ENCODE measurements around the gene PDE8B. TPM values are rescaled to one million over a fixed set of nuclear protein-coding genes. Genes with fewer than 3 reads are reported as not detected.

Gene PDE8B
- total RNA-seq, 1 experiment from 2014 or later, result 0.07 TPM

DNA sequence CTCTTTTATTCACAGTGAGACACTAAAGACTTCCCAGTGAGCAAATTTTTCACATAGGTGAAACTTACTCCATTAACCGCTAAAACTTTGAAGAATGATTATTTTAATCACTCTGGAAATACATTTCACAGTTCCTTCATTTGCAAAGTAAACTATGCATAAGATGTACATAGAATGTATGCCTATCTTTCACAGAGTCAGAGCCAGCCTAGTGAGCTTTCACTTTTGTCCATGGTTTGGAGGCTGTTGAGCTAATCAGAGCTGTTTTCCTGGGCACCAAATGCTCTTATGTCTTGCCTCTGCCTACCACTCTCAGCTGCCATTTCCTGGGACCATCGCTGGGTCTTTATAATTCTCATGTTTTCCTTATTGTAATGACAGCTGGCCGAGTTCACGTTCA lies 67.3 kb downstream of the PDE8B start:
- no peak overlapping the region for H3K14ac ChIP-seq (ENCODE audit: insufficient read depth, low read length)
- no peak overlapping the region for H4K91ac ChIP-seq (ENCODE audit: insufficient read length, low read depth, low read length)
- H4K20me1 ChIP-seq (ENCODE audit: control insufficient read depth, insufficient read depth, insufficient read length), result no peaks in the 10 kb centered on the region
- H3K23ac ChIP-seq (ENCODE audit: insufficient read length, low read depth, low read length), result no peak overlapping the region
- H2BK120ac ChIP-seq (ENCODE audit: low read depth, low read length, poor library complexity, severe bottlenecking), result no peak overlapping the region
- Mint-ChIP-seq H3K27ac (no peak overlapping the region), H3K4me3 (no peak overlapping the region), H3K4me1 (peaks cover 3 to 5% of the 10 kb centered on the region in 2 experiments), H3K9me3 (no peaks in the 10 kb centered on the region), H3K27me3 (ENCODE audit: low read depth) (no peaks in the 10 kb centered on the region; the same call in 1 of the 2 replicates), H3K36me3 (ENCODE audit: insufficient read depth in 1 of 3, low read depth in 3 of 3) (no peaks in the 10 kb centered on the region)
- no peak overlapping the region for H2BK15ac ChIP-seq (ENCODE audit: low read depth, low read length)
- H3K27ac ChIP-seq (ENCODE audit: insufficient read length, low read depth, low read length), result no peak overlapping the region
- TF ChIP-seq, protein P1, sequence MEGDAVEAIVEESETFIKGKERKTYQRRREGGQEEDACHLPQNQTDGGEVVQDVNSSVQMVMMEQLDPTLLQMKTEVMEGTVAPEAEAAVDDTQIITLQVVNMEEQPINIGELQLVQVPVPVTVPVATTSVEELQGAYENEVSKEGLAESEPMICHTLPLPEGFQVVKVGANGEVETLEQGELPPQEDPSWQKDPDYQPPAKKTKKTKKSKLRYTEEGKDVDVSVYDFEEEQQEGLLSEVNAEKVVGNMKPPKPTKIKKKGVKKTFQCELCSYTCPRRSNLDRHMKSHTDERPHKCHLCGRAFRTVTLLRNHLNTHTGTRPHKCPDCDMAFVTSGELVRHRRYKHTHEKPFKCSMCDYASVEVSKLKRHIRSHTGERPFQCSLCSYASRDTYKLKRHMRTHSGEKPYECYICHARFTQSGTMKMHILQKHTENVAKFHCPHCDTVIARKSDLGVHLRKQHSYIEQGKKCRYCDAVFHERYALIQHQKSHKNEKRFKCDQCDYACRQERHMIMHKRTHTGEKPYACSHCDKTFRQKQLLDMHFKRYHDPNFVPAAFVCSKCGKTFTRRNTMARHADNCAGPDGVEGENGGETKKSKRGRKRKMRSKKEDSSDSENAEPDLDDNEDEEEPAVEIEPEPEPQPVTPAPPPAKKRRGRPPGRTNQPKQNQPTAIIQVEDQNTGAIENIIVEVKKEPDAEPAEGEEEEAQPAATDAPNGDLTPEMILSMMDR (conservative IDR thresholded peaks at IDR 0.05), result no peak
- no peak overlapping the region for H3K9ac ChIP-seq (ENCODE audit: extremely low read depth, insufficient read length, low read length)
- H3K23me2 ChIP-seq (ENCODE audit: insufficient read length, low read depth, low read length, poor library complexity, severe bottlenecking), result no peaks in the 10 kb centered on the region
- no peaks in the 10 kb centered on the region for H3K27me3 ChIP-seq (ENCODE audit: insufficient read depth, low read length)
- no peak overlapping the region for H3K4me2 ChIP-seq (ENCODE audit: insufficient read depth, insufficient read length, low read length)
- H4K8ac ChIP-seq (replicated peaks; ENCODE audit: insufficient read length, low read depth, low read length), result no peak overlapping the region
- no peak overlapping the region for H2BK12ac ChIP-seq (ENCODE audit: insufficient read length, low read depth, low read length)
- H2AFZ ChIP-seq (ENCODE audit: low read length), result no peak overlapping the region
- H2BK20ac ChIP-seq (ENCODE audit: low read depth, low read length, poor library complexity, severe bottlenecking), result no peak overlapping the region
- no peaks in the 10 kb centered on the region; the same call in 1 of the 2 replicates for H3K4me1 ChIP-seq (ENCODE audit: insufficient read depth, low read length)
- no peak overlapping the region for H3T11ph ChIP-seq (ENCODE audit: low read length)
- no peak overlapping the region for H3K56ac ChIP-seq (ENCODE audit: insufficient read length, low read depth, low read length)
- no peak overlapping the region for H3K4ac ChIP-seq (ENCODE audit: low read depth, low read length)
- no CpG with 5 or more reads among the region's 4 CpGs for WGBS (ENCODE audit: extremely low coverage, insufficient read length, low lambda C conversion rate)
- no peak overlapping the region for H4K5ac ChIP-seq (ENCODE audit: insufficient read length, low read depth, low read length)
- no peaks in the 10 kb centered on the region for H3K79me2 ChIP-seq (ENCODE audit: insufficient read depth, low read length)
- no peak overlapping the region for H2BK5ac ChIP-seq (ENCODE audit: insufficient read length, low read length)
- no peak overlapping the region for H2AK5ac ChIP-seq (ENCODE audit: insufficient read length, low read length)
- no peaks in the 10 kb centered on the region for H3K79me1 ChIP-seq (ENCODE audit: insufficient read depth, low read depth, low read length, poor library complexity, severe bottlenecking)
- no peak overlapping the region for H3K18ac ChIP-seq (ENCODE audit: insufficient read length, low read depth, low read length)
- H3K9me3 ChIP-seq (ENCODE audit: control insufficient read depth, low read depth, low read length), result no peaks in the 10 kb centered on the region
- DNase-seq, result no peak
